Fibroblast of peridontal ligament (primary cell): Measurements from ENCODE around the gene CEP350.
"Not testable (repeated sequence)": the region's sequence is repeated elsewhere in the genome, so short reads cannot be mapped to it uniquely, and the experiment has no call there.

Experiments
- DNase-seq: peaks from one replicate; pipeline ENCODE4 v3.0.0-alpha.2; 2010; ENCODE audit errors: extremely low read depth

The CEP350 gene

GRCh38 chr1:180116964-180117763 is 162.6 kb downstream of the CEP350 start:
- DNase-seq = peak; percentile 13

- DNase-seq = peak; percentile 87
Measured at GRCh38 chr1:180117764-180118116, 163.1 kb downstream of the CEP350 start.

GRCh38 chr1:180119837-180120236 is 165.2 kb downstream of the CEP350 start:
- no peak for DNase-seq

- peak; percentile 41 for DNase-seq
Measured at GRCh38 chr1:180123463-180123936, 168.9 kb downstream of the CEP350 start.

GRCh38 chr1:180130651-180131050 is 176.0 kb downstream of the CEP350 start:
- no peak for DNase-seq

GRCh38 chr1:180131510-180131909 is 176.9 kb downstream of the CEP350 start:
- peak; percentile 96 for DNase-seq

GRCh38 chr1:180133193-180133592 is 178.6 kb downstream of the CEP350 start:
- no peak for DNase-seq

GRCh38 chr1:180133688-180134087 is 179.1 kb downstream of the CEP350 start:
- not testable (repeated sequence) for DNase-seq

GRCh38 chr1:180135535-180135934 is 180.9 kb downstream of the CEP350 start:
- DNase-seq = peak; percentile 58

- peak; percentile 24 for DNase-seq
Measured at GRCh38 chr1:180136331-180136967, 181.8 kb downstream of the CEP350 start.

- no peak for DNase-seq
Measured at GRCh38 chr1:180136968-180137356, 182.4 kb downstream of the CEP350 start.

- DNase-seq = no peak
Measured at GRCh38 chr1:180137776-180138175, 183.2 kb downstream of the CEP350 start.

GRCh38 chr1:180141381-180141934 is 186.8 kb downstream of the CEP350 start:
- peak; percentile 22 for DNase-seq

- no peak for DNase-seq
Measured at GRCh38 chr1:180143359-180143758, 188.7 kb downstream of the CEP350 start.

GRCh38 chr1:180144659-180145357 is 190.2 kb downstream of the CEP350 start:
- no peak for DNase-seq

- DNase-seq = no peak
Measured at GRCh38 chr1:180145446-180145845, 190.8 kb downstream of the CEP350 start.

GRCh38 chr1:180150982-180151381 is 196.4 kb downstream of the CEP350 start:
- peak; percentile 69 for DNase-seq

GRCh38 chr1:180151508-180151907 is 196.9 kb downstream of the CEP350 start:
- peak; percentile 92 for DNase-seq

- no peak for DNase-seq
Measured at GRCh38 chr1:180152588-180152987, 198.0 kb downstream of the CEP350 start.

GRCh38 chr1:180153032-180153431 is 198.4 kb downstream of the CEP350 start:
- DNase-seq = no peak

GRCh38 chr1:180154003-180154324 is 199.4 kb downstream of the CEP350 start:
- no peak for DNase-seq
